Measurements from ENCODE around the gene ABI1.
A peak's percentile ranks its signal among the peaks of the same experiment; 100 is the strongest.
"Not testable (repeated sequence)": the region's sequence is repeated elsewhere in the genome, so short reads cannot be mapped to it uniquely, and the experiment has no call there.

ABI1 gene

DNA sequence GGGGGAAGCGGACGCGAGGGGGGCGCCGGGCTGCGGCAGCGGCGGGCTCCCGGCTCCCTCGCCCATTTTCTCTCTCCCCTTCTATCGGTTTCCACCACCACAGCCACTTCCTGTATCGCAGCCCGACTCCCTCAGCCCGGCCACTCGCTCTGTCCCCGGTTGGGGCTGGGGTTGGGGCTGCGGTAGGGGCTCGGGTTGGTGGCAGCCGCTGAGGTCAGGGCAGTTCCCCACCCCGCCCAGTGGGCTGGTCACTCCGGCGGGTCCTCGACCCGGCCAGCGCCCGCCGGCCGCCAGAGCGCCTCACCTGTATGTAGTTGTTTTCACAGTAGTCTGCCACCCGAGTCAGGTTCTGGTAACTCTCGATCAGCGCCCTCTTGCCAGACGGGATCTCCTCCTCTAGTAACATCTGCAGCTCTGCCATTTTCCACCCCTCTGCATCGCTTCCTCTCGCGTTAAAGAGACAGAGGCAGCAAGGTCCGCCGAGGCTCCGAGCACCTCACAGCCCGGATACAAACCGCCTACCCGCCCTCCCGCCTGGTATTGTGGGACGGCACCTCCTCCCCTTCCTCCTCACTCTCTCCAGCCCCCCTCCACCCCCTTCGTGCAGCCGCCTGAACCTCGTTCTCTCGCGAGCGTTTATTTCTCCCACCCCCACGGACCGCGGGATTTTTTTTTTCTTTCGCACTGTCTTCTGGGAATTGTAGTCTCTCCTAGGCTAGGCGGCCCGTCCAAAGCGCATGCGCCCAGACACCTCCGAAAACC, at the start of gene ABI1:
TSS of gene ABI1 (minus strand) at position 516 of the 762 bp plus-strand sequence. CDS start at position 421, 95 bp downstream.
- peak; percentile 94 to 96 for DNase-seq (ENCODE audit: low read depth in 2 of 2)

DNA sequence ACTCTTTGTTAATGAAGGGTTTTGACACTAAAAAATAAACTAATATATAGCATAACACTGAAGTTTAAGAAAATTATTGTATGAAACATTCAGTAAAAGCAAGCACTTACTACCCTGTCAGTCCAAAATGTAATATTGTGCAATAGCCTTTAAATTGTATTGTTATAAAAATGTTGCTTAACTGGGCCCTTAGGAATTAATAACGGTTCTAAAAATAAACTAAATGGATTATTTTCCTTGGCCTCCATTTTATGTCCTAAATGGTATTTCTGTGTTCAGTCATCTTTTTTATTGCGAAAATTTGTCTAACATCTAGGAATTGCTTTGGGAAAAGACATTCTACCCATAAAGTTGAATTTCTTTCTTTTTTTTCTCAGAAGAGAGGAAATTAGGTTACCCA, 49.0 kb upstream of the ABI1 start:
- no peak for DNase-seq (ENCODE audit: low read depth in 2 of 2)

DNA sequence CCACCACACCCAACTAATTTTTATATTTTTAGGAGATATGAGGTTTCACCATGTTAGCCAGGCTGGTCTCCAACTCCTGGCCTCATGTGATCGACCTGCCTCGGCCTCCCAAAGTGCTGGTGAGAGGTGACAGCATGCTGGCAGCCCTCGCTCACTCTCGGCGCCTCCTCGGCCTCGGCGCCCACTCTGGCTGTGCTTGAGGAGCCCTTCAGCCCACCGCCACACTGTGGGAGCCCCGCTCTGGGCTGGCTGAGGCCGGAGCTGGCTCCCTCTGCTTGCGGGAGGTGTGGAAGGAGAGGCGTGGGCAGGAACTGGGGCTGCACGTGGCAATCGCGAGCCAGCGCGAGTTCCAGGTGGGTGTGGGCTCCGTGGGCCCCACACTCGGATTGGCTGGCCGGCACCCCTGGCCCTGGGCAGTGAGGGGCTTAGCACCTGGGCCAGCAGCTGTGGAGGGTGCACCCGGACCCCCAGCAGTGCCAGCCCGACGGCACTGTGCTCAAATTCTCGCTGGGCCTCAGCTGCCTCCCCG, 44.6 kb upstream of the ABI1 start:
- not testable (repeated sequence) for DNase-seq (ENCODE audit: low read depth in 2 of 2)

DNA sequence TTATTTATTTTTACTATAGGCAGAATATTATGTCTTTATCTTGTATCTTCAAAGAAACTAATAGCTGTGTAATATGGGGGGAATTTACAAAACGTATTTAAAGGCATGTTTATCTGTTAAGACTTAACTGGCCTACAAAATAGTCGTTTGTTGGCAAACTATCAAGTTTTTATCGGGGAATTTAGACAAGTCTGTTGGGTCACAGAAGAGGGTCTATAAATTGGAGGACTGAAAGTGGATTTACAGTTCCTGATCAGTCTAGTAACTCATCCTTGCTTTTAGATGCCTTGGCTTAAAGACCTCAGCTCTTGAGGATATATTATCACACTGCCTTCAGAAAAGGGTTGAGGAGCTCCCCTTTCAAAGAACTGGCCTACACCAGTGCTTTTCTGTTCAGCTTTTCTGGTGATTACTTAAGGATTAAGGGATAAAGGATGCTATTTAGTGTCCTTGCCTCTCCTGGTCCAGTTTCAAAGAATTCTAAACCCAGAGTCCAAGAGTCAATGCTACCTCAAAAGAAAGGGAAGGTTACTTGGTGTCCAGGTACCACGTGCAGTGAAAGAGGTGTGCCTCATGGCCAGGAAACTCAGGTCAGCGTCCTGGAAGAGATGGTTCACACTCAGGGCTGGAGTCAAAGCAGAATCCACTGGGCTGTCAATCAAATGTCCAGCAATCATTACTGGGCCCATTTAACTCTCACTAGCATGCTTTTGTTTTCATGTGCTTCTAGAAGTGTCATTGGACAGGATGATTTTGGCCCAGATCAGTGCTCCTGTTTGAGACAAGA, 42.9 kb upstream of the ABI1 start:
- DNase-seq (ENCODE audit: low read depth in 2 of 2): no peak

DNA sequence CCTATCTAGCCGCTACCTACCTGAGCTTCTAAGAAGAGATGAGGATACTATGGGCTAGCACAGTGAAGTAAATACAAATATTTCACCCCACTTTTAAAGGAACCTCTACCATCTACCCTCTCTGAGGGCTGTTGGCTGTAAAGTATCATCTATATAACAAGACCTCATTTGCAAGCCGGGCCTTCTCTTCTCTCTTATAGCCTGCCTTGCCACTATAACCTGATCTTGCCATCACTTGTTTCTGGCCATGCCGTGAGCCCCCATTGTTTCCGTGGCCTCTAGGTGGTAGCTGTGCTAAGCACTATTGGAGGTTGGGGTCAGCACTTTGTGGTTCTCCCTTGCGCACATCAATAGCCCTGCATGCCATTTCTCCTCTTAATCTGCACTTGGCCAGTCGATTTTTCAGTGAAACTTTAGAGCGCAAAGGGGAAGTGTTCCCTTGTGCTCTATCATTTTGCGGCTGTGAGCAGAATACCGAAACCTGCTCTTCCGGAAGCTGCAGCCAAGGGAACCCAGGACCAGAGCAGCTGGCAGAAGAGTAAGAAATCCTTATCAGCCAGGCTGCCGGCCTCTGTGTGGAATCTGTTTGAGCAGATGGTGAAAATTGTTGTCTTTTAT, 31.7 kb upstream of the ABI1 start:
- DNase-seq (ENCODE audit: low read depth in 2 of 2): not testable (repeated sequence)

DNA sequence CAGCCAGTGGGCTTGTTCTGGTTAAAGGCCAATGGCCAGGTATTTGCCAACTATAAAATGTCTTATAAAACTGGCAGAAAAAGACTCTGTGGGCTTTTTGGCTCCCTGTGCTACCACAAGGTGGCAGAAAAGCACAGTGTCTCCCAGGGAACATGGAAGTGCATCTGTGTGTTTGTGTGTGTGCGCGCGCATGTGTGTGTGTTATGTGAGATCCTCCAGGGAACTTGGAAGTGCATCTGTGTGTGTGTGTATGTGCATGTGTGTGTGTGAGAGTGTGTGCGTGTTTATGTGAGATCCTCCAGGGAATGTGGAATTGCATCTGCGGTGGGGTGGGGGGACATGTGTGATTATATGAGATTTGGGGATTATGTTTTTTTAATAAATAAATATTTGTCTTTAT, 30.2 kb upstream of the ABI1 start:
- DNase-seq (ENCODE audit: low read depth in 2 of 2): no peak

DNA sequence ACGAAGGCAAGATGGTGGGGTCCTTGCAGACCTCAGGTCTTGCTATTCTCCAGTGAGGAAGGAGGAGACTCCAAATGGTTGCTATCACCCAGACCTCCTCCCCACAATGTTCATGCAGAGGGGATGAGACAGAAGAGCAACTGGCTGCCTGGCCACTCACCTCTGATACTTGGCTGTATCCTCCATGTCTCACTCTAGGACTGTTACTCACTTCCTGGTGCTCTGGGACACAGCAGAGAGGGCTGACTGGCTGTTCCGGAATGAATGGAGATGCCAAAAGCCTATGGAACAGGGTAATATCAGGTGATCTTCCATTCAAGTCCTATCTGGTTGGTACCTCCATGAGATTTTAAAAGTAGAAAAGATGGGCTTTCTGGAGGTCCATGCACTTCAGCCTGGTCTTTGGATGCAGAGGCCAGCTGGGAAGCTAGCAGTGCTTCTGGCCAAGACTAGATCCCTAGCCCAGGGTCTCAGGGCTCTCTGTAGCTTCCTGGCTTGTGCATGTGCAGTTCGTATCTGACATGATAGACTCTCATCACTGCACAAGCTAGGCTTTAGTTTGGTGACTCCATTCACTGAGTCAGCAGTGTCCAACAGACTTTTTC, 27.0 kb upstream of the ABI1 start:
- DNase-seq (ENCODE audit: low read depth in 2 of 2): no peak

DNA sequence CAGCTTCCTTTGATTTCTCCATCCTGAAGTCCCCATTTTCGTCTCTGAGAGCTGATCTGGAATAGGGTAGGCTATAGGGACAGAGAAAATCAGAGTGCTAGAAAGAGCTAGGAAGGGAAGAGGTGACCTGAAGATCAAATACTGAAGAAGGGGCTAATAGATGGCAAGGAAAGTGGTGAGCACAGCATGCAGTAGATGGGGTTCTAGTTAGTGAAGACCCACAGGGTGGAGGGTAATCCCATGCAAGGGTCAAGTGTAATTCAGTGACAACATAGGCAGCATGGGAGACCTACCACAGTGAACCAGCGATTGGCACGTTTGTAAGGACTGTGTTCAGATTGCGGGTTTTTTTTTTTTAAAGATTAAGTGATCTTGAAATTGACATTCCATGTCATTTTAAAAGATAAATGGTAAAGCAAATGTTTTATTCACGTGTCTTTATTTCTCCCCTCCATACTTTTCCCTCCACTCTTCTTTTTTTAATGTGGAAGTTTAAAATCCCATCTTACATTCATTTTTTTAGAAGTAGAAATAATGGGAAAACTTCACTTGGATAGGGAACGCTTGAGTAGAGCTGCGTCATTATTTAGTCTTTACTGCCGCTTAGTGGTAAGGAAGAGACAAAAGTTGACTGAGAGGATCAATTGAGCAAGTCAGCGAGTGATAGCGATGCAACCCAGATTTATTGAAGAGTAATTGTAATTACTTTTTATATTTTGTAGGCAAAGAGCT, 21.0 kb upstream of the ABI1 start:
- DNase-seq (ENCODE audit: low read depth in 2 of 2): no peak

DNA sequence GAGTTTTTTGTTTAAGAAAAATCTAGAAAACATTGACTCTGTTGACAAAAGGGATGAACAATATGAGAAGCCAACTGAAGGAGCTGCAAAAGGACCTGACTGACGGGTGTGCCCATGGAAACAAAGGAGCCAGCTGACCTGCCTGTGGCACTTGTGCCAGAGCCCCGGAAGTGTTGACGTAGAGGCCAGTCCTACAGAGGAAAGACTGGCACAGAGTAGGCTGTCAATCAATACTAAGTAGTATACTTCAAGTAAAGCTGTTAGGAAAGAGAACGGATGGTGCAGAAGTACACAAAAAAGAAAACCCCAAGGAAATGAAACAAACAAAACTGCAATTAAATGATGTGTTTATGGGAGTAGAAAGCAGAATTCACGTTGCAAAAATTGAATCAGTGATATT, 19.0 kb upstream of the ABI1 start:
- no peak for DNase-seq (ENCODE audit: low read depth in 2 of 2)

DNA sequence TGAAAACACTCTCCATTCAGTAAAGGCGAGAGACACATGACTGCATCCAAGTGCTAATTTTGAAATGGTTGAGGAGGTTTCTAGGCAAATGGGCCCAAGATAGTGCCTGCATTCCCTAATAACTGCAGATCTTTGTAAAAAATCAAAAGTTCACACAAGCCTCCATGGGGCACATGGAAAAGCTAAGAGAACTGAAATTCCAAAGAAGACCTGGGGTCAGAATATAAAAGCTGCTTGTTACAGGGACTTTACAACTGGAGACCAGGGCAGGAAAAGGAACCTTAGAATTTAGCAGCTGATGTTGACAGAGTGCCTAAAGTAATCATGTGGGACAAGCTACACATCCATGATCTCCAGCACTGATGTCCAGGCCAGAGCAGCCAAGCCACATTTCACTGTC, 10.0 kb upstream of the ABI1 start:
- DNase-seq (ENCODE audit: low read depth in 2 of 2): no peak

DNA sequence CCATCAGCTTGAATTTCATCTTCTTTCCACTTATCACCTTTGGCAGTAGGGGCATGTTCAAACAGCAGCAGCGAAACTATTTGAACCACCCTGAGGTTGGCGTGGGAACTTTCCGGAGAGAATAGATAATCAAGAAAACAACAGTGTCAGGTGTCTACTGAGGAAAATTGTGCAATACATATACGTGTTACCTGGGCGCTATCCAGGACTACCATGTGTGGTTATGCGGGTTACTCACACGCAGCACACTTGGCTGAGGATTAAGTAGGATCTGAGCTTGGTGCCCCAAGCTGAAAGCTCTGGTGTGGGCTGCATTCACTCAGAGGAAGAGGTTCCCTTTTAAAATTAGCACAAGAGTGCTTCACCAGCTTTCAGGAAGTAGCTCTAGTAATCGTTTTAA, 8.8 kb upstream of the ABI1 start:
- no peak for DNase-seq (ENCODE audit: low read depth in 2 of 2)

DNA sequence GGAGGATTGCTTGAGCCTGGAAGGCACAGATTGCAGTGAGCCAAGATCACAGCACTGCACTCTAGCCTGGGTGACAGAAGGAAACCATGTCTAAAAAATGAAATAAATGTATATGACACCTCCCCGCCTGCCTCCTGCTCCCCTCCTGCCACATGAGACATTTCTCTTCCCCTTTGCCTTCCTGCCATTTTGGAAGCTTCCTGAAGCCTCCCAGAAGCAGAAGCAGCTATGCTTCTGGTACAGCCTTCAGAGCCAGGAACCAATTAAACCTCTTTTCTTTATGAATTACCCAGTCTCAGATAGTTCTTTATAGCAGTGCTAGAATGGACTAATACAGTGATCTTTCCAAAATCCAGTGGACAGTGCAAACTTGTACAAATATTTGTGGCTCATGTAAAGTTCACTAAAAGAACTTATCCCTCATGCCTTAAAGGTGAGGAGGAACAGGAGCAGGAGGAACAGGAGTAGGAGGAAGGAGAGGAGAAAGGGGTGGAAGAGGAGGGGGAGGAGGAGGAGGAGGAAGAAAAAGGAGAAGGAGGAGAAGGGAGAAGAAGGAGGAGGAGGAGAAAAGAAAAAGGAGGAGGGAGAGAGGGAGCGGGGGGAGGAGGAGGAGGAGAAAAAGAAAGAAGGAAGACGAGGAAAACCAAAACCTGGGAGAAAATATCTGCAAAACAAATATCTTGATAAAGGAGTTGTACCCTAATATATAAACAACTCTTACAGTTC, 2.8 kb upstream of the ABI1 start:
- DNase-seq (ENCODE audit: low read depth in 2 of 2): no peak

DNA sequence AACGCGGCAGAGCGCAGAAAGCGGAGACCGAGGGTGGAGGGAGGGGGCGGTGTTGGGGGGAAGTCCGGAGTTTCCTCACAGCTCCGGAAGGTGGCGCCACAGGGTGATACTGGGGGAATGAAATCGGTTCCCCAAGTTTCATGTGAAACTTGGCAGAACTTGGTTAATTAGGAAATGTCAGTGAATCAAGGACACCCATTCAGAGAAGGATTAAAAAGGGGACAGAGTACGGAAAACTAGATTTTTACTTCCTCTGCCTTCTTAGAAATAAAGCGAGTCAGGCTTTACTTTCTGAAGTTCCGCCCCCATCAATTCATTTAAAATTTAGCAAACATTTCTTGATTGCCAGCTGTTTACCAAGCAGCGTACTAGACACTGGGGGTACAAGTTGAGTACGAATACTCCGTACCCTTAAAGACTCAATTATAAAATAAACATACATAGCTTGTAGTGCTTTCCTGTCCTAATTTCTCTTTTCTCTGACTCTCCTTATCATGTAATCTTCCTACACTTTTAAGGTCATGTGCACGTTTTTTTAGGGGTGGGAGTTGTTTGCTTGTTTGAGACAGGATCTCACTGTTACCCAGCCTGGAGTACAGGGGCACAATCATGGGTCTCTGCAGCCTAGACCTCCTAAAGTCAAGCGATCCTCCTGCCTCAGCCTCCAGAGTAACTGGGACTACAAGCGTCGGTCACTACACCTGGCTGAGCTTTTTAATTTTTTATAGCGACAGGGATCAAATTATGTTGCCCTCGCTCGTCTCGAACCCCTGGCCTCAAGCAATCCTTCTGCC, 644 bp upstream of the ABI1 start:
- DNase-seq (ENCODE audit: low read depth in 2 of 2): no peak

DNA sequence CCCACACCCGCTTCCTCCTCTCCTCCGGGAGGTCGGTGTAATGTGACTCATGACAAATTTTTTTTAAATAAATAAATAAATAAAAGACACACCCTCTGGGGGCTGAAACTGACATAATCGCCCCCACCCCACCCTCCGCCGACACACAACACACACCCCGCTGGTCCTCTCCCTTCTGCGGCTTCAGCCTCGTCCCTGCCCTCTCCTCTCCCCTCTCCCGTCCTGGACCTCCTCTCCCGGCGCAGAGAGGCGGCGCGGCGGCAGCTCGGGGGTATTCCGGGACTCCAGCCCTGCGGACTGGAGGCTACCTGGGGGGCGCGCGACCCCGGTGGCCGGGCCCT, 686 bp downstream of the ABI1 start:
- DNase-seq (ENCODE audit: low read depth in 2 of 2): peak; percentile 23 to 37

DNA sequence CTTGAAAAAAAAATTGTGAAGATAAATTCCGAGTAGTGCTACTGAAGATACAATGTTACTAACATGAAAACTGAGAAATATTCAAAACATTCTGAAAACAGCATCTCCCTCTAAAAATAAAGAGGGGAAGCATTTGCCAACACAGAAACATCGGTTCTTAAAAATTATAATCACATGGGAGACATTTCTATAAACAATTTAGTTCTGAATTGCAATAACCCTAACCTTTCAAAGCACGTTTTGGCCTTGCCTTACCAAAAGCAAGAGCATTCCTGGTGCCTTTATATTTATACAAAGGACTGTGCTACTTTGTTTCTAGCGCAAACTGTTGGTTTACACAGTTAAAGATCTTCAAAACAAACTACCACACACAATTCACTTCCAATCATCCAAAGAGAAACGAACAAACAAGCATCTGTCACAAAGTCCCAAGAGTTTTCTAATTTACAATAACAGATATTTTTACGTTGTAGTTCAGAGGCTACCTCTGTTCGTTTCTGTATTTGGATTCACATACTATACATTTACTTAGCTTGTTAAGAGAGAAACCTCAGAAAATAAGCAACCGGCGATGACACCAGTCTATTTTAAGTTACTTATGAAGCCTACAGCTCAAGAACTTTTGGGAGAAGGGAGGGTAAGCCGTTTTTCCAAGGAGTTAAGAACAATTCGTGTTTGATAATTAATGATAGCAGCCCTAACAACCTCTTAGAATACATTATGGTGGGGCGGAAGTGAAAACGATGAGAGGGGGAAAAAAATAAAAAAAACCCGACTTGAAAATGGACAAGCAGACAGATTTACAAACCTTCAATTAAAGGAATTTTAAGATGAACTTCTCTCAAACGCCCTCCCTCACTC, 1.3 kb downstream of the ABI1 start:
- no peak for DNase-seq (ENCODE audit: low read depth in 2 of 2)

DNA sequence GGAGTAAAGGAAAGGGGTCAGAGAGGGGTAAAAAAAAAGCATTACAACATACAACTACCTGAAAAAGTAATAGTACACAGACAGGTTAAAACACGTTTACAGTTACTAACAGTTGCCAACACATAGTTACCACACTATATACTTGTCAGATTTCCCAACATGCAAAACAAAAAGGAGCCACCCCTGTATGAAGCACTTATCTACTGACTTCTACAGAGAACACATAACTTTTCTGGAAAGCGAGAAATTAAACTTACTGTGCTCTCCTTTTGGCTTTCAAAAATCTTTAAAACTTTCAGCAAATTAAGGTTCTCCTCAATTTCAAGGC, 2.1 kb downstream of the ABI1 start:
- no peak for DNase-seq (ENCODE audit: low read depth in 2 of 2)

DNA sequence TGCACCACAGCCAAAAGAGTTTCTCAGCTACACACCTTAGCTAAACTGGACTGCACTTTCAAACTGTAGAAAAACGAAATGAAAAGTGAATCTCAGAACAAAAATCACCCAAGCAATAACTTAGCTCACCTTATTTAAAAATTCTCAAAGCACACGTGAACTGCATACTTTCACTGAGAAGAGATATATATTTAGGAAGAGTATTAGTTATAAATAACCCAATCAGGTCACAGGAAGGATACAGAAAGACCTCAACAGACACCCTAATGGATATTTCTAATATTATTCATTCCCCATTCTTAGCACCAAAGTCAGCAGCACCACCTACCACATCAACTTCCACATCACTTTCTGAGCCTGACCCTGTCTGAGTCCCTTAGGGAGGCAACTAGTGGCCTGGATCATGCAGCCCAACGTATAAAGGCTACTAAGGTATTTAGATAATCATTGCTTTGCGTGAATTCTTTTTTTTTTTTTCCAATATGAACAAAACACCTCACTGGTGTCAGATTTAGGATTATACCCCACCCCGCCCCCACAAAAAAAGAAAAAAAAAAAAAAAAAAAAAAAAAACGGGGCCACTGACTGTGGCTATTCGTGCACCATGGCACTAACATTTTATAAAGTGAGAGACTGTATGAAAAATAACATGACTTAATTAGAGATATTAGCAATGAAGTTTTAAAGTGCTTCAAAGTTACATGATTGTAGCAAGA, 2.6 kb downstream of the ABI1 start:
- DNase-seq (ENCODE audit: low read depth in 2 of 2): no peak

DNA sequence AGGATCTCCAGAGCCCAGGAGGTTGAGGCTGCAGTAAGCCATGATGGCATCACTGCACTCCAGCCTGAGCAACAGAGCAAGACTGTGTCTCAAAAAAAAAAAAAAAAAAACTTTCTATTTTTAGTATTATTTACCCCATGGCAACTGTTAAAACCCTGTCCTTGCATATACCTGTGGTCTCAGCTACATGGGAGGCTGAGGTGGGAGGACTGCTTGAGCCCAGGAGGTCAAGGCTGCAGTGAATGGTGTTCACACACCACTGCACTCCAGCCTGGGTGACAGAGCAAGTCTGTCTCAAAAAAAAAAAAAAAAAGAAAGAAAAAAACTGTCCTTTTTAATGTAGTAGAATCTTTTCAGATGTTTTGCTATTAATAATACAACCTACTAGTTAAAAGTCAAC, 3.2 kb downstream of the ABI1 start:
- DNase-seq (ENCODE audit: low read depth in 2 of 2): not testable (repeated sequence)

DNA sequence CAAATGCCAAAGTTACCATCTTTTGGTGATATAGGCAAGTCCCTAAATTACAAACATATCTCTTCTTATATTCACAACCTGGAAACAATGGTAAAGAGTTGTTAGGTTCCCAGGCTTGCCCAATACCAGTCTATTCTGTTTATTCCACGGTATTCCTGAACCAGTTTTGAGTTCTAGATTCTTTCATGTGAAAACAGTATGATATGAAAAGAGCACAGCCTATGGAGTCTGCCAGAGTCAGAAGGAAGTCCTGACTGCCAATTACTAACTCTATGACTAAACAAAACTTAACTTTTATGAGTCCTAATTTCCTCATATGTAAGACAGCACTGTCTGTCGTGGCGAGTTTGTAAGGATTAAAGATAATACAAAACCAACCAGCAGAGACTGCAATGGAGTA, 5.6 kb downstream of the ABI1 start:
- no peak for DNase-seq (ENCODE audit: low read depth in 2 of 2)
